Panc1 (cell line): ENCODE data around the gene P2RY2. TPM values are rescaled to one million over a fixed set of nuclear protein-coding genes. Genes with fewer than 3 reads are reported as not detected.

ENCODE experiments used
- ATAC-seq: fragments of 200-7000 bp; cut with Tn5 transposase; 2 replicates; pipeline ENCODE4 v1.9.1; 2020; ENCODE audit warnings: mild to moderate bottlenecking, moderate library complexity
- Bru-seq: library from RNA; stranded (reverse); fragments of 400-500 nt; gene quantifications from one replicate; lab custom pipeline; 2021; lab: Mats Ljungman, UMichigan
- BruChase-seq, 2 experiments: library from RNA; stranded (reverse); fragments of 400-500 nt; gene quantifications; one replicate each; lab custom pipeline; 2021; lab: Mats Ljungman, UMichigan
- BruUV-seq: library from RNA; stranded (reverse); fragments of 400-500 nt; replicated peaks from 2 replicates; lab custom pipeline; 2021; lab: Mats Ljungman, UMichigan
- CTCF ChIA-PET: fragments of 300-600 bp; sonication (Branson Sonifier 250); formaldehyde crosslinking; loops from one replicate; lab custom pipeline; 2022; ENCODE audit warnings: antibody characterized with exemption; lab: Charles Lee
- POLR2A ChIA-PET: fragments of 300-600 bp; sonication (Branson Sonifier 250); formaldehyde crosslinking; loops from one replicate; lab custom pipeline; 2022; ENCODE audit warnings: antibody characterized with exemption; lab: Charles Lee
- DNase-seq: peaks from one replicate; pipeline ENCODE4 v3.0.0-alpha.2; 2010; ENCODE audit warnings: low read depth, low spot score
- H3K27ac ChIP-seq: 2 replicates; pipeline ENCODE4 v1.5.1; 2011; ENCODE audit warnings: mild to moderate bottlenecking, low read length, inconsistent platforms
- H3K27me3 ChIP-seq: fragments of 200-500 bp; sonication (Bioruptor generic); 2 replicates; pipeline ENCODE4 v1.6.0; 2014; ENCODE audit warnings: low read length, inconsistent platforms; ENCODE audit not compliant: control insufficient read depth, insufficient read depth
- H3K36me3 ChIP-seq: fragments of 200-500 bp; sonication (Bioruptor generic); 2 replicates; pipeline ENCODE4 v1.5.1; 2014; ENCODE audit warnings: inconsistent platforms, mild to moderate bottlenecking, low read length, moderate library complexity; ENCODE audit not compliant: control insufficient read depth, insufficient read depth
- H3K4me1 ChIP-seq: 2 replicates; pipeline ENCODE4 v1.5.1; 2011; ENCODE audit warnings: inconsistent platforms, mild to moderate bottlenecking, low read length, moderate library complexity; ENCODE audit not compliant: control insufficient read depth, insufficient read depth
- H3K4me3 ChIP-seq, 2 experiments: 2 replicates each; pipeline ENCODE4 v1.5.1; 2011 to 2012; ENCODE audit warnings: low read depth in 2 of 2, low read length in 2 of 2, mild to moderate bottlenecking in 2 of 2, inconsistent platforms in 1 of 2, moderate library complexity in 1 of 2
- H3K9me3 ChIP-seq: fragments of 200-500 bp; sonication (Bioruptor generic); 2 replicates; pipeline ENCODE4 v1.5.1; 2014; ENCODE audit warnings: low read depth, mild to moderate bottlenecking, inconsistent platforms, low read length, moderate library complexity; ENCODE audit not compliant: control insufficient read depth, insufficient read depth
- CTCF ChIP-seq: fragments of 450-650 bp; IDR thresholded peaks from 2 replicates; pipeline ENCODE4 v1.5.1; 2017; ENCODE audit warnings: mild to moderate bottlenecking
- POLR2AphosphoS5 ChIP-seq: IDR thresholded peaks from 2 replicates; pipeline ENCODE4 v1.6.1; 2012; ENCODE audit warnings: mild to moderate bottlenecking, low read depth, low read length, moderate library complexity
- REST ChIP-seq, 2 experiments: IDR thresholded peaks; 2 replicates each; pipeline ENCODE4 v1.6.1; 2011 to 2012; ENCODE audit warnings: low read depth in 2 of 2, control low read depth in 1 of 2, low read length in 1 of 2, mild to moderate bottlenecking in 1 of 2, moderate library complexity in 1 of 2; ENCODE audit not compliant: insufficient read depth in 1 of 2
- SIN3A ChIP-seq: IDR thresholded peaks from 2 replicates; pipeline ENCODE4 v1.6.1; 2012; ENCODE audit warnings: low read depth, mild to moderate bottlenecking, low read length, moderate library complexity, borderline replicate concordance; ENCODE audit not compliant: insufficient read depth
- TCF7L2 ChIP-seq: IDR thresholded peaks from 2 replicates; pipeline ENCODE4 v1.6.1; 2011; ENCODE audit warnings: mild to moderate bottlenecking, low read depth, low read length, inconsistent platforms
- in situ Hi-C: cut with HindIII; loops from 2 replicates; pipeline ENCODE4 v1.10.0; 2016; ENCODE audit warnings: low sequenced_read_pairs, low pct_unique_long_range_greater_than_20kb
- intact Hi-C: fragments of 100-400 bp; cut with micrococcal nuclease; formaldehyde crosslinking; loops from one replicate; pipeline ENCODE4 v1.10.0; 2022; ENCODE audit not compliant: unreplicated experiment
- long read RNA-seq: library from polyadenylated mRNA; unstranded; transcript quantifications from one replicate; pipeline ENCODE4 v2.0.0, GENCODE V29; 2021; ENCODE audit not compliant: unreplicated experiment
- polyA plus RNA-seq: library from polyadenylated mRNA; unstranded; fragments of >200 nt; gene quantifications from one replicate; pipeline ENCODE4 v1.2.1, GENCODE V29; 2012; ENCODE audit warnings: missing spikeins; ENCODE audit not compliant: insufficient read length
- total RNA-seq: library from RNA; stranded (reverse); gene quantifications from one replicate; pipeline ENCODE4 v1.2.1, GENCODE V29; 2021; ENCODE audit not compliant: unreplicated experiment

P2RY2 gene
- 2.4 TPM for total RNA-seq
- polyA plus RNA-seq, result 2.0 TPM
- Bru-seq, nascent RNA, result percentile 30 among the genes with signal in this experiment
- percentile 31 among the genes with signal in this experiment for BruChase-seq, experiment 1, labeled RNA remaining after a 2-hour chase
- percentile 30 among the genes with signal in this experiment for BruChase-seq, experiment 2, labeled RNA remaining after a 6-hour chase
- long read RNA-seq, partial matches to known transcripts, result 0 of 5 reads
- long read RNA-seq, other reads (novel, unspliced or antisense), result 1 of 5 reads

- Histone ChIP-seq H3K27ac (peak within 1 kb of the TSS; percentile 17; the same call in 1 of the 2 replicates), H3K4me3 (peak within 1 kb of the TSS; percentile 51 to 59), H3K4me1 (peaks cover 6% of the 10 kb centered on the region; the same call in 1 of the 2 replicates), H3K27me3 (no peaks in the 10 kb centered on the region; the same call in 1 of the 2 replicates), H3K9me3 (no peaks in the 10 kb centered on the region), H3K36me3 (no peaks in the 10 kb centered on the region)
- CTCF ChIA-PET, result no interaction called here
- no peak for DNase-seq
- peak; percentile 90 for ATAC-seq
- no peak for TF ChIP-seq REST (IDR thresholded peaks at IDR 0.05; ENCODE audit: insufficient read depth in 1 of 2, low read depth in 2 of 2, low read length in 1 of 2)
- 0 out of 2 replicates have a peak, but pooled peaks have one; percentile 59 for TF ChIP-seq SIN3A
- TF ChIP-seq POLR2AphosphoS5, result no peak
- TF ChIP-seq CTCF, result peak; percentile 83; the same call in 1 of the 2 replicates
- TF ChIP-seq TCF7L2, result no peak
- POLR2A ChIA-PET, result no interaction called here
- BruUV-seq, result no TSS peak
- intact Hi-C loops (no loop called here), in situ Hi-C loops (no loop called here)
Observed at GRCh38 chr11:73218106-73218829, at the start of gene P2RY2. TSS of gene P2RY2 (plus strand) at chr11:73218281. CDS start at chr11:73234160, 15,879 bp downstream.

GRCh38 chr11:73168925-73169579, 49.0 kb upstream of the P2RY2 start:
- intact Hi-C loops (no loop called here), in situ Hi-C loops (no loop called here)
- no TSS peak for BruUV-seq
- DNase-seq (no peak), ATAC-seq (no peak; the same call in 1 of the 2 replicates)
- TF ChIP-seq SIN3A (no peak), POLR2AphosphoS5 (no peak), TCF7L2 (no peak), CTCF (no peak), REST (IDR thresholded peaks at IDR 0.05; ENCODE audit: insufficient read depth in 1 of 2, low read depth in 2 of 2, low read length in 1 of 2) (no peak)
- CTCF ChIA-PET, result interaction anchor here (0.6 kb wide), 2 partner anchors 86 to 710 kb away, joined by 3 to 4 read pairs; no protein-coding TSS in a partner anchor
- H3K27me3 ChIP-seq, result no peaks in the 10 kb centered on the region; the same call in 1 of the 2 replicates
- no peaks in the 10 kb centered on the region for H3K9me3 ChIP-seq
- POLR2A ChIA-PET, result interaction anchor here (0.5 kb wide), 1 partner anchor 37 kb away, joined by 24 read pairs; no protein-coding TSS in a partner anchor
- H3K27ac ChIP-seq, result no peak overlapping the region
- no peak overlapping the region for H3K4me3 ChIP-seq
- H3K4me1 ChIP-seq, result no peaks in the 10 kb centered on the region
- no peaks in the 10 kb centered on the region for H3K36me3 ChIP-seq
